Rectal smooth muscle tissue (tissue), 1 donor: ENCODE measurements around the gene CHCHD6.

ENCODE experiments used
- H3K27ac ChIP-seq: one replicate; pipeline ENCODE4 v1.7.0; 2013; ENCODE audit warnings: low read depth, low read length, inconsistent platforms
- H3K27me3 ChIP-seq: one replicate; pipeline ENCODE4 v1.7.0; 2013; ENCODE audit warnings: low read length; ENCODE audit not compliant: control insufficient read depth, insufficient read depth
- H3K36me3 ChIP-seq: one replicate; pipeline ENCODE4 v1.7.0; 2013; ENCODE audit warnings: low read length; ENCODE audit not compliant: control insufficient read depth, insufficient read depth
- H3K4me1 ChIP-seq: one replicate; pipeline ENCODE4 v1.7.0; 2013; ENCODE audit warnings: low read length; ENCODE audit not compliant: control insufficient read depth, insufficient read depth
- H3K4me3 ChIP-seq: one replicate; pipeline ENCODE4 v1.7.0; 2013; ENCODE audit warnings: low read length
- H3K9ac ChIP-seq: one replicate; pipeline ENCODE4 v1.7.0; 2013; ENCODE audit warnings: low read length

CHCHD6 gene

GRCh38 chr3:126997455-126998038 lies 293.5 kb downstream of the CHCHD6 start:
- Histone ChIP-seq H3K27me3 (no peaks in the 10 kb centered on the region), H3K4me1 (peaks cover 8% of the 10 kb centered on the region), H3K36me3 (peaks cover 2% of the 10 kb centered on the region), H3K9ac (no peak overlapping the region), H3K4me3 (no peak overlapping the region), H3K27ac (no peak overlapping the region)

- peaks cover 8% of the 10 kb centered on the region for H3K4me1 ChIP-seq
- no peak overlapping the region for H3K27ac ChIP-seq
Observed at GRCh38 chr3:126998320-126998719, 294.3 kb downstream of the CHCHD6 start.

GRCh38 chr3:126998728-126999127 lies 294.7 kb downstream of the CHCHD6 start:
- H3K4me3 ChIP-seq: no peak overlapping the region
- no peaks in the 10 kb centered on the region for H3K27me3 ChIP-seq
- peaks cover 2% of the 10 kb centered on the region for H3K36me3 ChIP-seq
- H3K9ac ChIP-seq: no peak overlapping the region
- H3K27ac ChIP-seq: no peak overlapping the region
- H3K4me1 ChIP-seq: peaks cover 8% of the 10 kb centered on the region

More at GRCh38 chr3:126998320-126998719, 294.3 kb downstream of the CHCHD6 start:
- peaks cover 2% of the 10 kb centered on the region for H3K36me3 ChIP-seq
- H3K27me3 ChIP-seq: no peaks in the 10 kb centered on the region
- no peak overlapping the region for H3K4me3 ChIP-seq
- H3K9ac ChIP-seq: no peak overlapping the region

- H3K27me3 ChIP-seq: no peaks in the 10 kb centered on the region
- peaks cover 2% of the 10 kb centered on the region for H3K36me3 ChIP-seq
- no peak overlapping the region for H3K27ac ChIP-seq
- peaks cover 8% of the 10 kb centered on the region for H3K4me1 ChIP-seq
- no peak overlapping the region for H3K9ac ChIP-seq
- H3K4me3 ChIP-seq: no peak overlapping the region
Observed at GRCh38 chr3:126999383-126999782, 295.3 kb downstream of the CHCHD6 start.

GRCh38 chr3:127000119-127000518 lies 296.1 kb downstream of the CHCHD6 start:
- no peaks in the 10 kb centered on the region for H3K27me3 ChIP-seq
- H3K27ac ChIP-seq: no peak overlapping the region
- H3K4me3 ChIP-seq: no peak overlapping the region
- peaks cover 2% of the 10 kb centered on the region for H3K36me3 ChIP-seq
- peaks cover 8% of the 10 kb centered on the region for H3K4me1 ChIP-seq
- no peak overlapping the region for H3K9ac ChIP-seq

- Histone ChIP-seq H3K9ac (no peak overlapping the region), H3K4me1 (peaks cover 8% of the 10 kb centered on the region), H3K36me3 (peaks cover 2% of the 10 kb centered on the region), H3K4me3 (no peak overlapping the region), H3K27ac (no peak overlapping the region), H3K27me3 (no peaks in the 10 kb centered on the region)
Observed at GRCh38 chr3:127000761-127001160, 296.7 kb downstream of the CHCHD6 start.

GRCh38 chr3:127001486-127002194 lies 297.6 kb downstream of the CHCHD6 start:
- Histone ChIP-seq H3K4me1 (peaks cover 8% of the 10 kb centered on the region), H3K27me3 (no peaks in the 10 kb centered on the region), H3K9ac (no peak overlapping the region), H3K27ac (peak overlapping the region; percentile 42), H3K4me3 (peak overlapping the region; percentile 47), H3K36me3 (peaks cover 7% of the 10 kb centered on the region)

GRCh38 chr3:127002195-127003174 lies 298.4 kb downstream of the CHCHD6 start:
- Histone ChIP-seq H3K9ac (no peak overlapping the region), H3K4me1 (peaks cover 8% of the 10 kb centered on the region), H3K27me3 (no peaks in the 10 kb centered on the region), H3K36me3 (peaks cover 7% of the 10 kb centered on the region), H3K27ac (peak overlapping the region; percentile 42), H3K4me3 (peak overlapping the region; percentile 47)

- H3K9ac ChIP-seq: no peak overlapping the region
- H3K27ac ChIP-seq: no peak overlapping the region
Observed at GRCh38 chr3:127003175-127003555, 299.1 kb downstream of the CHCHD6 start.

GRCh38 chr3:127003601-127004280 lies 299.7 kb downstream of the CHCHD6 start:
- Histone ChIP-seq H3K36me3 (peaks cover 10% of the 10 kb centered on the region), H3K27me3 (no peaks in the 10 kb centered on the region), H3K4me1 (peaks cover 8% of the 10 kb centered on the region), H3K9ac (no peak overlapping the region), H3K27ac (no peak overlapping the region), H3K4me3 (no peak overlapping the region)

More at GRCh38 chr3:127003175-127003555, 299.1 kb downstream of the CHCHD6 start:
- Histone ChIP-seq H3K36me3 (peaks cover 10% of the 10 kb centered on the region), H3K27me3 (no peaks in the 10 kb centered on the region), H3K4me1 (peaks cover 8% of the 10 kb centered on the region), H3K4me3 (no peak overlapping the region)

GRCh38 chr3:127004641-127005397 lies 300.8 kb downstream of the CHCHD6 start:
- Histone ChIP-seq H3K4me3 (no peak overlapping the region), H3K27me3 (no peaks in the 10 kb centered on the region), H3K36me3 (peaks cover 10% of the 10 kb centered on the region), H3K9ac (no peak overlapping the region), H3K4me1 (peaks cover 8% of the 10 kb centered on the region), H3K27ac (no peak overlapping the region)
